Measurements from ENCODE around the gene PRAC2.

PRAC2 gene

DNA sequence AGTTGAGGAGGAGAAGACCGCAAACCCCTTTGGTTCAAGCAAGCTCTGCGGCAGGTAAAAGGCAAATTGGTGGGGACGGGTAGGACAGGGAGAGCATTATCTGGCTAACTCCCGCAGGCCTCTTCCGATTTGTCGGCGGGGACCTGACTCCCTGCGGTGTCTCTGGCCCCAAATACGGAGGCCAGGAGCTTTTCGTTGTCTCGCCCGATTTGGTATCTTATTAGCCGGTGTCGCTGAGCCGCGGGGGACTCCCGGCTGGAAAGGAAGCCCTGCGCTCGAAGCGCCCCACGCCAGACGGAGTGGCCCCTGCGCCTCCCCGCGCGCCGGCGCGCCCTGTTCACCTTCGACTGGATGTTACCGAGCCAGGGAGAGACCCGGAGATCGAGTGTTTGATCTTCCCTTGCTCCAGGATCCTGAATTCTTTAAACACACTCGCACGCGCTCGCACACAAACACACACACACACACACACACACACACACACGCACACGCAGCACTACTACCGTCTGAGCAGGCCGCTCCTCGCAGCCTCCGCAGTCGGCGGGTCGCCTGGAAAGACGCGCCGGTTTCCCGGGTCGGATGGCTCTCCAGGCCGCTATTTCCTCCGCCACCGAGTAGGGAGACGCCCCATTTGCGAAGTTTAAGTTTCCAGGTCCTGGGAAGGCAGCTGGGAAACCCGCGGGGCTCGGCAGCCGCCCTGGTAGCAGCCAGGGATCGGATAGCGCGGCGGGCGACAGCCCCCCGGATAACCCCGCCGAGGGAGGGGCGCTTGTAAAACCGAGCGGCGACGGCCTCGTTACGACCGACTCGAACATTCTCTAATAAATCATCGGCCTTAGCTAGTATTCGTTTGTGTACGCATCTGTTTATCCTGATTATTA is 4.0 kb upstream of the PRAC2 start:
- H3K4me3 ChIP-seq (ENCODE audit: low read depth in 1 of 2, low read length in 1 of 2) = no peak overlapping the region
- no peaks in the 10 kb centered on the region for H3K9me3 ChIP-seq
- H3K36me3 ChIP-seq = no peaks in the 10 kb centered on the region
- no peak overlapping the region for H3K27ac ChIP-seq
- TF ChIP-seq, protein P1, sequence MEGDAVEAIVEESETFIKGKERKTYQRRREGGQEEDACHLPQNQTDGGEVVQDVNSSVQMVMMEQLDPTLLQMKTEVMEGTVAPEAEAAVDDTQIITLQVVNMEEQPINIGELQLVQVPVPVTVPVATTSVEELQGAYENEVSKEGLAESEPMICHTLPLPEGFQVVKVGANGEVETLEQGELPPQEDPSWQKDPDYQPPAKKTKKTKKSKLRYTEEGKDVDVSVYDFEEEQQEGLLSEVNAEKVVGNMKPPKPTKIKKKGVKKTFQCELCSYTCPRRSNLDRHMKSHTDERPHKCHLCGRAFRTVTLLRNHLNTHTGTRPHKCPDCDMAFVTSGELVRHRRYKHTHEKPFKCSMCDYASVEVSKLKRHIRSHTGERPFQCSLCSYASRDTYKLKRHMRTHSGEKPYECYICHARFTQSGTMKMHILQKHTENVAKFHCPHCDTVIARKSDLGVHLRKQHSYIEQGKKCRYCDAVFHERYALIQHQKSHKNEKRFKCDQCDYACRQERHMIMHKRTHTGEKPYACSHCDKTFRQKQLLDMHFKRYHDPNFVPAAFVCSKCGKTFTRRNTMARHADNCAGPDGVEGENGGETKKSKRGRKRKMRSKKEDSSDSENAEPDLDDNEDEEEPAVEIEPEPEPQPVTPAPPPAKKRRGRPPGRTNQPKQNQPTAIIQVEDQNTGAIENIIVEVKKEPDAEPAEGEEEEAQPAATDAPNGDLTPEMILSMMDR (IDR thresholded peaks at IDR 0.05) = no peak
- peaks cover 100% of the 10 kb centered on the region for H3K27me3 ChIP-seq
- peaks cover 0 to 4% of the 10 kb centered on the region in 2 experiments for H3K4me1 ChIP-seq (ENCODE audit: control insufficient read depth in 1 of 2, insufficient read depth in 1 of 2, low read depth in 1 of 2, low read length in 1 of 2)

DNA sequence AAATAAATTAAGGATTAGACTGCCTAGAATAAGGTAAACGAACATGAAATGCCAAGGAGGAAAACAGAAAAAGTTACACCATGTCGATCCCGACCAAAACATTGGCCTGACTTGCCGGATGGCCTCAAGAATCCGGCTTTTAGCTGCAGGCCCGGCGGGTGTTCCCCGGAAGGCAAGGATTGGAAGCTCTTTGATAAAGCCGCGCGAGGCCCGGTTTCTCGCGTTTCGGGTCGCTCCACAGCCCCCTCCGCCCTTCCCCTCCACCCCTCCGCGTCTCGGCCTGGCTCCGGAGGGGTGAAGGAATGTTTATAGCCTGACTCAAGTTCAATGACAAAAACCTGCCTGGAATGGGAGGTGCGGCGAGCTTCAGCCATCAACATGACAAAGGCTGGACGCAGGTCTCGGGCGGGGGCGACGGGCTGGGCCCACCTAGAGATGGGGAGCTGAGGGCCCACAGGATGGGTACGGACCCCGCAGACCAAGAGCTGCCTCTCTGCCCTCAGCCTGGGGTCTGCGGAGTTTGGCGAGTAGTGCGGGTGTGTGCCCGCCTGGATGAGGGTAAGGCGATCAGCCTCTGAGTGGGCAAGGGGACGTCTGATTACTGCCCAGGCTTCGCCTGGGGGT is 3.2 kb upstream of the PRAC2 start:
- Histone ChIP-seq H3K27ac (no peak overlapping the region), H3K36me3 (no peaks in the 10 kb centered on the region), H3K4me1 (ENCODE audit: control insufficient read depth in 1 of 2, insufficient read depth in 1 of 2, low read depth in 1 of 2, low read length in 1 of 2) (peaks cover 0 to 11% of the 10 kb centered on the region in 2 experiments), H3K27me3 (peaks cover 100% of the 10 kb centered on the region), H3K9me3 (no peaks in the 10 kb centered on the region), H3K4me3 (ENCODE audit: low read depth in 1 of 2, low read length in 1 of 2) (no peak overlapping the region)
- TF ChIP-seq, protein P1 (IDR thresholded peaks at IDR 0.05) = no peak

DNA sequence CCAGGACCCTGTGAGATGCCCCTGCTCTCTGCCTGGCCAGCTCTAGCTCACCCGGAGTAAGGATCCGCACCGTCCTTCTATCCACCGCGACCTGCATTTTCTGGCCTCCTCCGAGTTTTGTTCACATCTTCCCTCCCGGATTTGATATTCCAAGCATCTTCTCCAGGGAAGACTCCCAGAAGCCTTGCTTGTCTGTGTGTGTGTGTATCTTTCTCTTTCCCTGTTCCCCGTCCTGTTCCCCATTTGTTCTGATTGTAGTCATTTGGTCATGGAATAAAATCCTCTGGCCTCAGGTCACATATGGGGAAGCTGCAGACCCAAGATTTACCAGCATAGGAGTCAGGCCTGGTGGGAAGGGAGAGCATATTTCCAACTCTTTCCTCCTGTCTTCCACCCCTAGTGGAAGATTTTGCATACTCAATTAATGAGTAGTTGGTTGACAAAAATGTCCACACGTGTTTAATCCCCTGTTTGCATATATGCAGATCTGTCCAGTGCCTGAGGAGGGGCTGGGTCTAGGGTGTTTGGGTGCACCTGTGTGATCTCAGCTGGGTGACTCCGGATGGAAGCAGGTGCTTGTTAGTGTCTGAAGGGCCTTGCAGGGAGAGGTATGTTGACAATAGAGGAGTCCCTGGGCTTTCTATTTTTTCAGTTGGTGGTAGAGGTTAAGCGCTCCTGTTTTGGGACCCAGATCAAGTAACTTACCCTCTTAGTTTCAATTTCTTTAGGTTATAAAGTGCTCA is 2.5 kb upstream of the PRAC2 start:
- Histone ChIP-seq H3K27me3 (peaks cover 100% of the 10 kb centered on the region), H3K36me3 (no peaks in the 10 kb centered on the region), H3K4me3 (ENCODE audit: low read depth in 1 of 2, low read length in 1 of 2) (no peak overlapping the region), H3K9me3 (no peaks in the 10 kb centered on the region), H3K27ac (no peak overlapping the region), H3K4me1 (ENCODE audit: control insufficient read depth in 1 of 2, insufficient read depth in 1 of 2, low read depth in 1 of 2, low read length in 1 of 2) (peaks cover 0 to 11% of the 10 kb centered on the region in 2 experiments)
- TF ChIP-seq, protein P1 (IDR thresholded peaks at IDR 0.05) = no peak

DNA sequence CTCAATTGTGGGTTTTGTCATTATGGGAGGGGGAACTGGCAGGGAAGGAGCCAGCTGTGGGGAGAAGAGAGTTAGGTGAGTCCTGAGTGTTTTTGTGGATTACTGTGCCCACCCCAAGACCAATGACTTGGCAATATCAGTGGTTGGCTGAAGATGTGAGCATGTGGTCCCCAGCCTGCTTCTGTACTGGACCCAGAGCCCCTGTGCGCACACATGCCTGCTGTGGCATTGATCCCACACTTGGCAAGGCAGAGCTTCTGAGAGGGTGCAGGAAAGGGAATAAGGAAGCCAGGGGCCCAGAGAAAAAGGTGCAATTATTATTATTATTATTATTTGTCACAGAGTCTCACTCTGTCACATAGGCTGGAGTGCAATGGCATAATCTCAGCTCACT is 2.0 kb upstream of the PRAC2 start:
- no peak overlapping the region for H3K27ac ChIP-seq
- TF ChIP-seq, protein P1 (IDR thresholded peaks at IDR 0.05) = no peak
- no peaks in the 10 kb centered on the region for H3K9me3 ChIP-seq
- peaks cover 0 to 11% of the 10 kb centered on the region in 2 experiments for H3K4me1 ChIP-seq (ENCODE audit: control insufficient read depth in 1 of 2, insufficient read depth in 1 of 2, low read depth in 1 of 2, low read length in 1 of 2)
- H3K36me3 ChIP-seq = no peaks in the 10 kb centered on the region
- no peak overlapping the region for H3K4me3 ChIP-seq (ENCODE audit: low read depth in 1 of 2, low read length in 1 of 2)
- peaks cover 100% of the 10 kb centered on the region for H3K27me3 ChIP-seq

DNA sequence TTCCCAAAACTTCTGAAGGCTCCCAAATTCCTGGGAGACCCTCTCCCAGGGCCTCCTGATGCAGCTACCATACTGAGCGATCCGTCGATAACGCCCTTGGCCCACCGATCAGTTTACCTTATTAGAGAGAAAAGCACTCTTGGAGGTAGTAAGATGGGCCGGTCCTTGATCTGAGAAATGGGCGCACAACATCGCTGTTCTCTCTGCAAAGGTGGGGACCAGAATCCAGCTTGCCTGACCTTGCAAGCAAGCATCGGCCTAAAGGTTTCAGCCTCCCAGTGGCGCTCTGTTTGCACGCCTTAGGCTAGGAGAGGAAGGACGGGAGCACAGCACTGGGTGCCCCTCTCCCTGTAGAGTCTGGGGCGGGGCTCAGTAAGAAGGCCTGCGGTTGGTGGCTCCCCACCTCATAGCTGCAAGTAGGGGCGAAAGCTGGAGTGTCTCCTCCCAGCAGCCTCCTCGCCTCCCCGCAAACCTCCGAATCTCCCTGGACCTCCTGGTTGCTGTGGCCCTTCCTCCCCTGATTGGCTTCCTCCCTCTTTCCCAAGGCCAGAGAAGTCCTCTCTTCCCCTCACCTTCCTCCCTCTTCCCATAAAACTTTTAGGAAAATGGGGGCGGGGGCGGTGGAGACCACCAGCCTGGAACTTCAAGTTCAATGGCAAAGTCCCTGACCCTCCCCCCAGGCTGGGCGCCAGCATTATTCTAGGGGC is 631 bp upstream of the PRAC2 start, which contains the start of gene PRAC1:
TSS of gene PRAC1 (minus strand) at position 318 of the 707 bp plus-strand sequence. CDS start at position 192, 126 bp downstream.
- Histone ChIP-seq H3K4me1 (ENCODE audit: control insufficient read depth in 1 of 2, insufficient read depth in 1 of 2, low read depth in 1 of 2, low read length in 1 of 2) (peaks cover 0 to 11% of the 10 kb centered on the region in 2 experiments), H3K36me3 (no peaks in the 10 kb centered on the region), H3K27ac (no peak within 1 kb of the TSS), H3K27me3 (peaks cover 100% of the 10 kb centered on the region), H3K9me3 (no peaks in the 10 kb centered on the region), H3K4me3 (ENCODE audit: low read depth in 1 of 2, low read length in 1 of 2) (no peak within 1 kb of the TSS)
- TF ChIP-seq, protein P1 (IDR thresholded peaks at IDR 0.05) = no peak
